HepG2 (cell line): ENCODE measurements around the gene CTPS2. TPM values are rescaled to one million over a fixed set of nuclear protein-coding genes. Genes with fewer than 3 reads are reported as not detected.

Experiments
- HES4 ChIP-seq: sonication (generic); formaldehyde crosslinking; IDR thresholded peaks from 2 replicates; pipeline ENCODE4 v1.9.0; 2021; ENCODE audit warnings: mild to moderate bottlenecking, missing genetic modification reagents, borderline replicate concordance
- MBNL3 ChIP-seq: fragments of 250-450 bp; sonication (Bioruptor Pico); conservative IDR thresholded peaks from 2 replicates; pipeline ENCODE4 v1.8.0; 2022; ENCODE audit warnings: mild to moderate bottlenecking, inconsistent platforms
- ZBTB7A ChIP-seq: sonication (generic); formaldehyde crosslinking; IDR thresholded peaks from 2 replicates; pipeline ENCODE4 v1.8.0; 2022; ENCODE audit warnings: mild to moderate bottlenecking, missing genetic modification reagents
- ZNF605 ChIP-seq: sonication (generic); formaldehyde crosslinking; IDR thresholded peaks from 2 replicates; pipeline ENCODE4 v1.8.0; 2022; ENCODE audit warnings: mild to moderate bottlenecking, missing genetic modification reagents
- polyA plus RNA-seq, 8 experiments: library from polyadenylated mRNA; depleted of rRNA in 3 of 8; stranded (reverse) in 7 of 8; unstranded in 1 of 8; fragments of >200 nt; fragmentation: Illumina TruSeq in 4 of 8; extraction: Trizol in 4 of 8; gene quantifications; 2 replicates each; pipeline versions ENCODE4 v1.2.1 to v1.2.3, GENCODE V29; 2011 to 2016; ENCODE audit warnings: low read depth in 4 of 8, missing spikeins in 1 of 8, mixed read lengths in 1 of 8; ENCODE audit not compliant: insufficient read depth in 1 of 8
- total RNA-seq, 5 experiments: library from RNA; depleted of rRNA; stranded (reverse); fragments of >200 nt; fragmentation: Illumina TruSeq; extraction: Trizol; gene quantifications; 2 replicates each; pipeline ENCODE4 v1.2.3, GENCODE V29; 2016; ENCODE audit warnings: low read depth in 1 of 5
- TF ChIP-seq, protein P1 (sequence below): sonication (generic); formaldehyde crosslinking; IDR thresholded peaks from 2 replicates; pipeline ENCODE4 v1.9.0; 2022; ENCODE audit warnings: missing genetic modification reagents, mild to moderate bottlenecking, borderline replicate concordance
- TF ChIP-seq, protein P2 (sequence below): IDR thresholded peaks from 2 replicates; pipeline ENCODE4 v1.6.1; 2016; ENCODE audit warnings: low read depth, control low read depth
- TF ChIP-seq, protein P3 (sequence below): sonication (generic); formaldehyde crosslinking; IDR thresholded peaks from 2 replicates; pipeline ENCODE4 v1.8.0; 2022; ENCODE audit warnings: mild to moderate bottlenecking, missing genetic modification reagents, moderate library complexity
- TF ChIP-seq, protein P4 (sequence below): sonication (generic); formaldehyde crosslinking; IDR thresholded peaks from 2 replicates; pipeline ENCODE4 v1.4.0; 2020; ENCODE audit warnings: missing genetic modification reagents

The CTPS2 gene
- total and polyA plus RNA-seq, 2 of the 13 experiments (the other 11 are each of a cell fraction or from before 2014, with no cell fraction given), result 10.3 to 26.1 TPM

DNA sequence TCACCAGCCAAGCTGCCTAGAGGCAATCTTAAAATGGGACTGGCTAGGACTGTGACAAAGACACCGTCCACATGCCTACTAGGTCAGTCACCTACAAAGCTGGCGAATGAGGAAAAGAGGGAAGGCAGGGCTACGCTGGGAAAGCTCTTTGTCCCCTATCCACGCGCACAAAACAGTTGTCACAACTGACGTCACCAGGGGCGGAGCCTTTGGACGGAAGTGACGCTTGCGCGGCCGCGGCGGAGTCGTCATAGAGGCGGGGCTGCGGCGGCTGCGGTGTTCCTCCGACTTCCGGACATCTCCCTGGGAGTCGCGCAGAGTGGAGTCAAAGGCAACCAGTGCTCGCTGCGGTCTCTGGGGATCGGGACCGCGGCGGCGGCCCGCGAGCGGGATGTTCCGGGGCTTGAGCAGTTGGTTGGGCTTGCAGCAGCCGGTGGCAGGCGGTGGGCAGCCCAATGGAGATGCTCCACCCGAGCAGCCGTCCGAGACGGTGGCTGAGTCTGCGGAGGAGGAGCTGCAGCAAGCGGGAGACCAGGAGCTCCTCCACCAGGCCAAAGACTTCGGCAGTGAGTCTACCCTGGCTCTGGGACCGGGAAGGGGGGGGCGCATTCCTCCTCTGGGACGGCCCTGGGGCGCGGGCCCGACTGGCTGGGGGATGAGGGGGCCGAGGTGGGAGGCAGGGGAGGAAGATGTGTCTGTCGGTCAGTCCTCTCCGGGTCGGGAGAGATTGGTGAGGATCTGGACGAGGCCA lies 7.0 kb upstream of the CTPS2 start, which contains the start of gene SYAP1 (continued):
- TF ChIP-seq ZNF605 (CRISPR knock-in tag), result peak; percentile 80
- peak; percentile 30; the same call in 1 of the 2 replicates for TF ChIP-seq ZBTB7A (CRISPR knock-in tag)
- TF ChIP-seq, protein P1, sequence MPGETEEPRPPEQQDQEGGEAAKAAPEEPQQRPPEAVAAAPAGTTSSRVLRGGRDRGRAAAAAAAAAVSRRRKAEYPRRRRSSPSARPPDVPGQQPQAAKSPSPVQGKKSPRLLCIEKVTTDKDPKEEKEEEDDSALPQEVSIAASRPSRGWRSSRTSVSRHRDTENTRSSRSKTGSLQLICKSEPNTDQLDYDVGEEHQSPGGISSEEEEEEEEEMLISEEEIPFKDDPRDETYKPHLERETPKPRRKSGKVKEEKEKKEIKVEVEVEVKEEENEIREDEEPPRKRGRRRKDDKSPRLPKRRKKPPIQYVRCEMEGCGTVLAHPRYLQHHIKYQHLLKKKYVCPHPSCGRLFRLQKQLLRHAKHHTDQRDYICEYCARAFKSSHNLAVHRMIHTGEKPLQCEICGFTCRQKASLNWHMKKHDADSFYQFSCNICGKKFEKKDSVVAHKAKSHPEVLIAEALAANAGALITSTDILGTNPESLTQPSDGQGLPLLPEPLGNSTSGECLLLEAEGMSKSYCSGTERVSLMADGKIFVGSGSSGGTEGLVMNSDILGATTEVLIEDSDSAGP (CRISPR knock-in tag), result peak; percentile 61; the same call in 1 of the 2 replicates
- TF ChIP-seq, protein P2, sequence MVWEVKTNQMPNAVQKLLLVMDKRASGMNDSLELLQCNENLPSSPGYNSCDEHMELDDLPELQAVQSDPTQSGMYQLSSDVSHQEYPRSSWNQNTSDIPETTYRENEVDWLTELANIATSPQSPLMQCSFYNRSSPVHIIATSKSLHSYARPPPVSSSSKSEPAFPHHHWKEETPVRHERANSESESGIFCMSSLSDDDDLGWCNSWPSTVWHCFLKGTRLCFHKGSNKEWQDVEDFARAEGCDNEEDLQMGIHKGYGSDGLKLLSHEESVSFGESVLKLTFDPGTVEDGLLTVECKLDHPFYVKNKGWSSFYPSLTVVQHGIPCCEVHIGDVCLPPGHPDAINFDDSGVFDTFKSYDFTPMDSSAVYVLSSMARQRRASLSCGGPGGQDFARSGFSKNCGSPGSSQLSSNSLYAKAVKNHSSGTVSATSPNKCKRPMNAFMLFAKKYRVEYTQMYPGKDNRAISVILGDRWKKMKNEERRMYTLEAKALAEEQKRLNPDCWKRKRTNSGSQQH (CRISPR knock-in tag), result peak; percentile 23; the same call in 1 of the 2 replicates
- TF ChIP-seq, protein P3, sequence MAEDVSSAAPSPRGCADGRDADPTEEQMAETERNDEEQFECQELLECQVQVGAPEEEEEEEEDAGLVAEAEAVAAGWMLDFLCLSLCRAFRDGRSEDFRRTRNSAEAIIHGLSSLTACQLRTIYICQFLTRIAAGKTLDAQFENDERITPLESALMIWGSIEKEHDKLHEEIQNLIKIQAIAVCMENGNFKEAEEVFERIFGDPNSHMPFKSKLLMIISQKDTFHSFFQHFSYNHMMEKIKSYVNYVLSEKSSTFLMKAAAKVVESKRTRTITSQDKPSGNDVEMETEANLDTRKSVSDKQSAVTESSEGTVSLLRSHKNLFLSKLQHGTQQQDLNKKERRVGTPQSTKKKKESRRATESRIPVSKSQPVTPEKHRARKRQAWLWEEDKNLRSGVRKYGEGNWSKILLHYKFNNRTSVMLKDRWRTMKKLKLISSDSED (CRISPR knock-in tag), result no peak
- no peak for TF ChIP-seq HES4 (CRISPR knock-in tag)
- TF ChIP-seq MBNL3 (CRISPR knock-in tag), result no peak
- TF ChIP-seq, protein P4, sequence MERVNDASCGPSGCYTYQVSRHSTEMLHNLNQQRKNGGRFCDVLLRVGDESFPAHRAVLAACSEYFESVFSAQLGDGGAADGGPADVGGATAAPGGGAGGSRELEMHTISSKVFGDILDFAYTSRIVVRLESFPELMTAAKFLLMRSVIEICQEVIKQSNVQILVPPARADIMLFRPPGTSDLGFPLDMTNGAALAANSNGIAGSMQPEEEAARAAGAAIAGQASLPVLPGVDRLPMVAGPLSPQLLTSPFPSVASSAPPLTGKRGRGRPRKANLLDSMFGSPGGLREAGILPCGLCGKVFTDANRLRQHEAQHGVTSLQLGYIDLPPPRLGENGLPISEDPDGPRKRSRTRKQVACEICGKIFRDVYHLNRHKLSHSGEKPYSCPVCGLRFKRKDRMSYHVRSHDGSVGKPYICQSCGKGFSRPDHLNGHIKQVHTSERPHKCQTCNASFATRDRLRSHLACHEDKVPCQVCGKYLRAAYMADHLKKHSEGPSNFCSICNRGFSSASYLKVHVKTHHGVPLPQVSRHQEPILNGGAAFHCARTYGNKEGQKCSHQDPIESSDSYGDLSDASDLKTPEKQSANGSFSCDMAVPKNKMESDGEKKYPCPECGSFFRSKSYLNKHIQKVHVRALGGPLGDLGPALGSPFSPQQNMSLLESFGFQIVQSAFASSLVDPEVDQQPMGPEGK, result 0 out of 2 replicates have a peak, but pooled peaks have one; percentile 25
